GM21737 (cell line): ENCODE measurements around the gene TCTN2.
A peak's percentile ranks its signal among the peaks of the same experiment; 100 is the strongest.

ENCODE experiments used
- ATAC-seq: cut with Tn5 transposase; IDR thresholded peaks from one replicate; pipeline ENCODE4 v1.9.1; 2021; ENCODE audit warnings: mild to moderate bottlenecking, moderate library complexity; ENCODE audit not compliant: unreplicated experiment

The TCTN2 gene

GRCh38 chr12:123670882-123671728 is at the start of gene TCTN2:
TSS of gene TCTN2 (plus strand) at chr12:123671113. CDS start at chr12:123671241, 128 bp downstream.
- peak; percentile 99 for ATAC-seq

- ATAC-seq = no peak
Measured at GRCh38 chr12:123621619-123622530, 49.0 kb upstream of the TCTN2 start.

- ATAC-seq = peak; percentile 96
Measured at GRCh38 chr12:123633379-123634141, 37.4 kb upstream of the TCTN2 start, which contains the start of the genes EIF2B1 and GTF2H3. TSS of gene EIF2B1 (minus strand) at chr12:123633686. CDS start at chr12:123633557, 129 bp downstream. TSS of gene GTF2H3 (plus strand) at chr12:123633829. CDS start at chr12:123633860, 31 bp downstream.

- no peak for ATAC-seq
Measured at GRCh38 chr12:123634142-123634561, 36.8 kb upstream of the TCTN2 start.

GRCh38 chr12:123643911-123644310 is 27.0 kb upstream of the TCTN2 start:
- ATAC-seq = no peak

GRCh38 chr12:123645380-123645779 is 25.5 kb upstream of the TCTN2 start:
- ATAC-seq = no peak

- ATAC-seq = no peak
Measured at GRCh38 chr12:123645878-123646277, 25.0 kb upstream of the TCTN2 start.

- no peak for ATAC-seq
Measured at GRCh38 chr12:123648401-123648800, 22.5 kb upstream of the TCTN2 start.

- no peak for ATAC-seq
Measured at GRCh38 chr12:123654129-123654701, 16.7 kb upstream of the TCTN2 start.

- ATAC-seq = peak; percentile 87
Measured at GRCh38 chr12:123655420-123655819, 15.5 kb upstream of the TCTN2 start.

GRCh38 chr12:123656392-123656791 is 14.5 kb upstream of the TCTN2 start:
- ATAC-seq = no peak

GRCh38 chr12:123657211-123657610 is 13.7 kb upstream of the TCTN2 start:
- no peak for ATAC-seq

- ATAC-seq = no peak
Measured at GRCh38 chr12:123659996-123660727, 10.8 kb upstream of the TCTN2 start.

- no peak for ATAC-seq
Measured at GRCh38 chr12:123667771-123668170, 3.1 kb upstream of the TCTN2 start.

GRCh38 chr12:123671876-123672275 is 963 bp downstream of the TCTN2 start:
- no peak for ATAC-seq

GRCh38 chr12:123675436-123675835 is 4.5 kb downstream of the TCTN2 start:
- no peak for ATAC-seq

GRCh38 chr12:123676616-123677320 is 5.9 kb downstream of the TCTN2 start:
- ATAC-seq = no peak

GRCh38 chr12:123678981-123679380 is 8.1 kb downstream of the TCTN2 start:
- ATAC-seq = no peak

GRCh38 chr12:123681605-123682004 is 10.7 kb downstream of the TCTN2 start:
- no peak for ATAC-seq
